ENCODE measurements around the gene LRTM1.

GRCh38 chr3:54897028-54897711 is 30.7 kb downstream of the LRTM1 start:
- TF ChIP-seq CTCF (IDR thresholded peaks at IDR 0.05) (no peak), CHD4 (IDR thresholded peaks at IDR 0.05; ENCODE audit: borderline replicate concordance) (no peak), POLR2A (IDR thresholded peaks at IDR 0.05; ENCODE audit: low read length) (no peak), RAD21 (conservative IDR thresholded peaks at IDR 0.05 in 1 of 2, IDR thresholded peaks at IDR 0.05 in 1 of 2) (no peak), CHD2 (IDR thresholded peaks at IDR 0.05; ENCODE audit: low read length, partially characterized antibody) (no peak), E2F6 (IDR thresholded peaks at IDR 0.05; ENCODE audit: borderline replicate concordance, low read depth) (no peak)
- TF ChIP-seq, protein P1, sequence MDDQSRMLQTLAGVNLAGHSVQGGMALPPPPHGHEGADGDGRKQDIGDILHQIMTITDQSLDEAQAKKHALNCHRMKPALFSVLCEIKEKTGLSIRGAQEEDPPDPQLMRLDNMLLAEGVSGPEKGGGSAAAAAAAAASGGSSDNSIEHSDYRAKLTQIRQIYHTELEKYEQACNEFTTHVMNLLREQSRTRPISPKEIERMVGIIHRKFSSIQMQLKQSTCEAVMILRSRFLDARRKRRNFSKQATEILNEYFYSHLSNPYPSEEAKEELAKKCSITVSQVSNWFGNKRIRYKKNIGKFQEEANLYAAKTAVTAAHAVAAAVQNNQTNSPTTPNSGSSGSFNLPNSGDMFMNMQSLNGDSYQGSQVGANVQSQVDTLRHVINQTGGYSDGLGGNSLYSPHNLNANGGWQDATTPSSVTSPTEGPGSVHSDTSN (IDR thresholded peaks at IDR 0.05), result no peak

Measured in A549 (cell line).